ENCODE data around the gene CD69.
"Not testable (repeated sequence)": the region's sequence is repeated elsewhere in the genome, so short reads cannot be mapped to it uniquely, and the experiment has no call there.

Gene CD69

DNA sequence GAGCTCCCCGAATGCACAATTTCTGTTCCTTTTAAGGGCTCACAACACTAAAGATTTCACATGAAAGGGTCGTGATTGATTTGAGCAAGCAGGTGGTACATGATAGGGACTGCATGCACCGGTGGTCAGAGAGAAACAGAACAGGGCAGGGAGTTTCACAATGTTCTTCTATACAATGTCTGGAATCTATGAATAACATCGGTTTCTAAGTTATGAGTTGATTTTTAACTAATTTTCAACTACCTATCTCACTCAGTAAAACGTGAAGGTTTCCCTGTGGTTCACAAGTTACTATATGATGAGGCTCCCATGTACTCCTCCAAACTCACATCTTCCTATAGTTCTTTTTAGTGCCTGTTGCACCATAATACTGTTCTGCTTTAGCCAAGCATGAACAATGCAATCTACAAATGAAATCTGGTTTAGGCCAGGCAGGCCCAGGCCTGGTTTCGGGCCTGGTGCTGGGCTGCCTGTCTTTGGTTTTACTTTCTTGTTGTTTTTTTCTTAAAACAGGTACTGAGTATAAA is 47.6 kb downstream of the CD69 start:
- DNase-seq: not testable (repeated sequence)

DNA sequence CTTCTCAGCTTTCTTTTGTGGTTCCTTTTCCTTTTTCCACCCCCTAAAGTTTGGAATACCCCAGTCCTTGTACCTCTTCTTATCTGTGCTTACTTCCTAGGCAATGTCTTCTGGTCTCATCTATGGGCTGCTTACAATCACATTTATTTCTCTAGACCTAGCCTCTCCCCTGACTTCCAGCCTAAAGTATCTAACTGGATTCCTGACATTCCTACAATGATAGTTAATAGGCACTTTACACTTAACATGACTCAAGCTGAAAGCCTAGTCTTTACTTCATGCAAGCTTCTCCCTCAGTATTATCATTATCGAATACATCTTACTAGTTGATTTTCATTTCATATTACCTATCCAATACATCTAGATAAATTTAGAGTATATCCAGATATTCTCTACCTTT is 49.0 kb downstream of the CD69 start:
- DNase-seq: no peak

DNA sequence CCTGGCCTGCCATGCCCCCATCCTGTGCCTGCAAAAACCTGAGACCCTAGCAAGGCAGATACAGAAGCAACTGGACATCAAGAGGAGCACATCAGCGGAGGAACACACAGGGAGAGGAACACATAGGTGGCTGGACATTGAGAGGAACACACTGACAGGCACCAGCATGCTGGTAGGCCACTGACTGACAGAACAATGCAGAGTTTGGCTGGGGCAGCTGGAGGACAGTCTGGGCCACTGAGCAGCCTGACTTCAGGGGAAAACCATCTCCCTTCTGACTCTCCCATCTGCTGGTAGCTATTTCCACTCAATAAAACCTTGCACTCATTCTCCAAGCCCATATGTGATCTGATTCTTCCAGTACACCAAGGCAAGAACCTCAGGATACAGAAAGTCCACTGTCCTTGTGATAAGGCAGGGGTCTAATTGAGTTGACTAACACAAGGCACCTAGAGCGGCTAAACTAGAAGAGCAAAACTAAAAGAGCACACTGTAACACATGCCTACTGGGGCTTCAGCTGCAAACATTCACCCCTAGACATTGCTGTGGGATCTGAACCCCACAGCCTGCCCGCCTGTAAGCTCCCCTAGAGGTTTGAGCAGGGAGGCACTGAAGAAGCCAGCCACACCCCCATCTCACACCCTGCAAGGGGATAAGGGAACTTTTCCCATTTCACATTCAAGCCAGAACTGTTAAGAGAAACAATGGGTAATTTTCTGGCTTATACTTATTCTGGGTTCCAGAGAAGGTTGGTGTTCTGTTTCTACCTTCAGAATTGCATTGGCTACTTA is 49.9 kb downstream of the CD69 start:
- DNase-seq: no peak

DNA sequence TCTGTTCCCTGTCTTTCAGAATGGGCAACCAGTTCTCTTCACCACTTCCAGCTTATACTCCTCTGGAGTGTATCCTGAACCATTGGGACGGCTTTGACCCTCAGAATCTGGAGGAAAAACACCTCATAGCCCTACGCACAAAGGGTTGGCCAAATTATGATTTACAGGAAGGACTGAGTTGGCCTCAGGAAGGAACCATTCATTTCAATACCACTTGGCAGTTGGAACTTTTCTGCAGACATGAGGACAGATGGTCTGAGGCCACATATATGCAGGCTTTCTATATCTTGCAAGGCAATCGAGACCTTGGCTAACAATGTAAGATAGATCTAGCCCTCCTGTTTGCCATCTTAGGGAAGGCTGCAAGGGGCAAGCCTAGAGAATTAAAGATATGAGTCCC is 51.8 kb downstream of the CD69 start:
- DNase-seq: no peak

DNA sequence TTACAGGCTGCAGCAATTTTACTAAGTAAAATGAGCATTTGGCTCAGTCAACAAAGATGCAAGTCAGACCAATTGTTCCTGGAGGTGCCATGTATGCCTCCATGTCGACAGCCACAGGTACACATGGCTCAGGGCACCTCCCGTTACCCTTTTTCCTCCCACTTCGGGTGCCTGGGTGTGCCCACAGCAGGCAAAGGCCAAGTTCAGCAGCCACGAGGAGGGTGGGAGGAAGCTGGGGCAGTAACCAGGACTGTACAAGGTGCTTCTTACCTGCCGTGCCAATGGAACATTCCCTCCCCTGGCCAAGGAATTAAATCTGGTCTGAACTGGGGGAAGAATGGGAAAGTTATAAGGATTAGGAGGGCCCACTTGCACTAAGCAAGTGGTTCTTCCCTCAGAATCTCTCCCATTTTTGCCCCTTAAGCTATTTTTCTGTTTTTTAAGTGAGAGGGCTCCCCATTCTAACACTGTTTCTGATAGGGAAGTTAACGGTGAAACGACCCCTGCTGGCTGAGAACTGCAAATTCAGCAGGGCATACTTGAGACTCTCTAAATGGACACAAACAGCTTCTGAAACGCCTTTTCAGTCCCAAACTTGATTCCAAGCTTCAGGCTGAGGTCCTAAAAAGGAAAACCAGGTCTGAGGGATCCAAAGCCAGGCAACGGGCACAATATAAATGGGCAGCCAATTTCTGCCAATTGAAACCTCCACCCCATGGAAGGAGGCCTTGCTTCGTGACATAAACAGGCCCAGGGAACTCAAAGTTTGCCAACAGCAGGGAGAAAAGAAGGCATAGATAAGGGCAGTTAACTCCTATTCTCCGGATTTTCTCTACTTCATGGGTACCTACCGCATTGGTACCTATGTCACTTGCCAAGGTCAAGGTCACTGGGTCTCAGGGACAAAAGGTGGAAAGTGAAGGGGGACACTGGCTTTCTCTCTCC is 52.6 kb downstream of the CD69 start:
- no peak for DNase-seq

DNA sequence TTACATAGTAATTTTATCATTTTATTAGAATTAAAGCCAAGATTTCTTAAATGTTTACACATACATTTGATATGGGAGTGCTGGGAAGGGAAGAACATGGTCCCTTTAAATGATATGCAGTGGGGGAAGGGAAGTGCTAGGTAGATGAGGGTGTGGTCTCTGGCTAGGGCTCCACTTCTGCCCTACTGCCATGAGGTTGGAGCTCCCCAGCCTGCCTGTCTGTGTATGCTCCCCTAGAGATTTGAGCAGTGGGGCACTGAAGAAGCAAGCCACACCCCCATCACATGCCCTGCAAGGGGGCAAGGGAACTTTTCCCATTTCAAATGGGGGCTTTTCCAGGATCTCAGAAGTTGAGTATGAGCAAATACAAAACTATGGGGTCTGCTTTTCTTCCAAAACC is 53.3 kb downstream of the CD69 start:
- no peak for DNase-seq

DNA sequence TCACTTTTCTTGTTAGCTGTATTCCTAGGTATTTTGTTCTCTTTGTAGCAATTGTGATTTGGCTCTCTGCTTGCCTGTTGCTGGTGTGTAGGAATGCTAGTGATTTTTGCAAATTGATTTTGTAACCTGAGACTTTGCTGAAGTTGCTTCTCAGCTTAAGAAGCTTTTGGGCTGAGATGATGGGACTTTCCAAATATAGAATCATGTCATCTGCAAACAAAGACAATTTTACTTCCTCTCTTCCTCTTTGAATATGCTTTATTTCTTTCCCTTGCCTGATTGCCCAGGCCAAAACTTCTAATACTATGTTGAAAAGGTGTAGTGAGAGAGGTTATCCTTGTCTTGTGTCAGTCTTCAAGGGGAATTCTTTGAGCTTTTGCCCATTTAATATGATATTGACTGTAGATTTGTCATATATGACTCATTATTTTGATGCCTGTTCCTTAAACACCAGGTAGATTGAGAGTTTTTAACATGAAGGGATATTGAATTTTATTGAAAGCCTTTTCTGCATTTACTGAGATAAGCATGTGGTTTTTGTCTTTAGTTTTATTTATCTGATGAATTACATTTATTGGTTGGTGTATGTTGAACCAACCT is 54.5 kb downstream of the CD69 start:
- DNase-seq: no peak

DNA sequence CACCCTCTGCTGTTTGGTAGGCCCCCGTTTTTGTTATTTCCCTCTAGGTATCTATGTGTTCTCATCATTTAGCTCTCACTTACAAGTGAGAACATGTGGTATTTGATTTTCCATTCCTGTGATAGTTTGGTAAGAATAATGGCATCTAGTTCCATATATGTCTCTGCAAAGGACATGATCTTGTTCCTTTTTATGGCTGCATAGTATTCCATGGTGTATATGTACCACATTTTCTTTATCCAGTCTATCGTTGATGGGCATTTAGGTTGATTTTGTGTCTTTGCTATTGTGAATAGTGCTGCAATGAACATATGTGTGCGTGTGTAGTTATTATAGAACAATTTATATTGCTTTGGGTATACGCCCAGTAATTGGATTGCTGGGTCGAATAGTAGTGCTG is 56.1 kb downstream of the CD69 start:
- not testable (repeated sequence) for DNase-seq

Data from NCI-H2029 (cell line).